ENCODE measurements around the gene ATP13A1.

DNA sequence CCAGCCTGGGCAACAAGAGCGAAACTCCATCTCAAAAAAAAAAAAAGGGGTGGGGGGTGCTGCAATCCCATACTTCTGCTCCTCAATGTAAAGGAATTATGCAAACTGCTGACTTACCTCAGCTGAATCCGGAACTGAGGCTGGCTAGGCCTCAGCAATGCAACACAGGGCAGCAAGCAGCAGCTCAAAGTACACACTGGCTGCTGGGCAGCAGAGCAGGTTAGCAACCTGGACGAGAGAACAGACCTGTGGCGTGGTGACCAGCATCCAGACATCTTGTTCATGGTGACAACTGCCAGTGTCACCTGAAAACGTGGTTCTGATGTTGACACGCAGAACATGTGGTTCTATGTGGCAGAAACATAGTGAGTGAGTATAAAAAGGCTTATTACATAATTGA lies 41.4 kb upstream of the ATP13A1 start:
- no peak for TF ChIP-seq NRF1 (IDR thresholded peaks at IDR 0.05; ENCODE audit: low read depth, low read length)
- TF ChIP-seq, protein P1, sequence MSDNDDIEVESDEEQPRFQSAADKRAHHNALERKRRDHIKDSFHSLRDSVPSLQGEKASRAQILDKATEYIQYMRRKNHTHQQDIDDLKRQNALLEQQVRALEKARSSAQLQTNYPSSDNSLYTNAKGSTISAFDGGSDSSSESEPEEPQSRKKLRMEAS (IDR thresholded peaks at IDR 0.05; ENCODE audit: low read depth) = no peak
- no peak for TF ChIP-seq REST (IDR thresholded peaks at IDR 0.05; ENCODE audit: low read depth, low read length)
- TF ChIP-seq, protein P2, sequence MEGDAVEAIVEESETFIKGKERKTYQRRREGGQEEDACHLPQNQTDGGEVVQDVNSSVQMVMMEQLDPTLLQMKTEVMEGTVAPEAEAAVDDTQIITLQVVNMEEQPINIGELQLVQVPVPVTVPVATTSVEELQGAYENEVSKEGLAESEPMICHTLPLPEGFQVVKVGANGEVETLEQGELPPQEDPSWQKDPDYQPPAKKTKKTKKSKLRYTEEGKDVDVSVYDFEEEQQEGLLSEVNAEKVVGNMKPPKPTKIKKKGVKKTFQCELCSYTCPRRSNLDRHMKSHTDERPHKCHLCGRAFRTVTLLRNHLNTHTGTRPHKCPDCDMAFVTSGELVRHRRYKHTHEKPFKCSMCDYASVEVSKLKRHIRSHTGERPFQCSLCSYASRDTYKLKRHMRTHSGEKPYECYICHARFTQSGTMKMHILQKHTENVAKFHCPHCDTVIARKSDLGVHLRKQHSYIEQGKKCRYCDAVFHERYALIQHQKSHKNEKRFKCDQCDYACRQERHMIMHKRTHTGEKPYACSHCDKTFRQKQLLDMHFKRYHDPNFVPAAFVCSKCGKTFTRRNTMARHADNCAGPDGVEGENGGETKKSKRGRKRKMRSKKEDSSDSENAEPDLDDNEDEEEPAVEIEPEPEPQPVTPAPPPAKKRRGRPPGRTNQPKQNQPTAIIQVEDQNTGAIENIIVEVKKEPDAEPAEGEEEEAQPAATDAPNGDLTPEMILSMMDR (IDR thresholded peaks at IDR 0.05) = no peak
